Measurements from ENCODE around the gene GDF15.

GRCh38 chr19:18427743-18428113 is 41.8 kb downstream of the GDF15 start:
- TF ChIP-seq CTCF (IDR thresholded peaks at IDR 0.05): no peak
- TF ChIP-seq EZH2 (IDR thresholded peaks at IDR 0.05; ENCODE audit: borderline replicate concordance, insufficient read depth, low read depth, low read length, poor library complexity, severe bottlenecking): no peak
